HG03066 (cell line): Measurements from ENCODE around the gene TGM6.

Experiments
- ATAC-seq: cut with Tn5 transposase; IDR thresholded peaks from one replicate; pipeline ENCODE4 v1.9.1; 2021; ENCODE audit warnings: low read depth; ENCODE audit not compliant: unreplicated experiment

TGM6 gene

GRCh38 chr20:2476742-2477615 lies 96.3 kb downstream of the TGM6 start:
- no peak for ATAC-seq

- no peak for ATAC-seq
Observed at GRCh38 chr20:2480381-2480780, 99.7 kb downstream of the TGM6 start.
